ENCODE data around the gene DTX2. TPM values are rescaled to one million over a fixed set of nuclear protein-coding genes. Genes with fewer than 3 reads are reported as not detected.
"Not testable (repeated sequence)": the region's sequence is repeated elsewhere in the genome, so short reads cannot be mapped to it uniquely, and the experiment has no call there.

The DTX2 gene
- total RNA-seq, 2 experiments from 2014 or later, result 28.0 to 35.3 TPM

- H3K4me3 Mint-ChIP-seq; POLR2A ChIA-PET; CTCF ChIA-PET; H3K36me3 Mint-ChIP-seq (ENCODE audit: low read depth); H3K9me3 Mint-ChIP-seq; DNase-seq; H3K4me1 Mint-ChIP-seq; H3K27me3 Mint-ChIP-seq: not testable (repeated sequence)
- peak overlapping the region; percentile 19 for H3K27ac Mint-ChIP-seq
These were observed 45.1 kb downstream of the DTX2 start for GRCh38 chr7:76506643-76507042.

DNA sequence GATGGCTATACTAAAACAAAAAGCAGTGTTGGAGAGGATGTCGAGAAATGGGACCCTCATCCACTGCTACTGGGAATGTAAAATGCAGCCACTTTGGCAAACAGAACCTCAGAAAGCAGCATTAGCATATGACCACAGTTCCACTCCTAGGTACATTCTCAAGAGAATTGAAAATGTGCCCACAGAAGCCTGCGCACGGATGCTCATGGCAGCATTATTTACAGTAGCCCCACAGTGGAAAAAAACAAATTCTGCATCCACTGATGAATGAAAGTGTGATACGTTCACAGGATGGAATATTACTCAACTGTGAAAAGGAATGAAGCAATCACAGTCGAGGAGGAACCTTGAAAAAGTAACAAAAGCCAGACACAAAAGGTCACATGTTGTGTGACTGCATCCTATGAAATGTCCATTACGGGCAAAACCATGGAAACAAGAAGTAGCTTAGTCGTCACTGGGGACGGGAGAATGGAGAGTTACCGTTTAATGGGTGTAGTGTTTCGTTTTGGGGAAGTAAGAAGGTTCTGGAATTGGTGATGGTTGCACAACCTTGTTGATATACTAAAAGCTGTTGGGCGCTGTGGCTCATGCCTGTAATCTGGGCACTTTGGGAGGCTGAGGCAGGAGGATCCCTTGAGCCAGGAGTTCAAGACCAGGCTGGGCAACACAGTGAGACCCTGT, 46.4 kb downstream of the DTX2 start:
- Mint-ChIP-seq H3K4me1 (peaks cover 2% of the 10 kb centered on the region), H3K27ac (no peak overlapping the region), H3K4me3 (no peak overlapping the region), H3K9me3 (no peaks in the 10 kb centered on the region), H3K36me3 (ENCODE audit: low read depth) (peaks cover 3% of the 10 kb centered on the region), H3K27me3 (no peaks in the 10 kb centered on the region)
- POLR2A ChIA-PET, result no interaction called here
- DNase-seq, result no peak
- CTCF ChIA-PET, result no interaction called here

GRCh38 chr7:76509931-76510877, 48.7 kb downstream of the DTX2 start, which contains the start of gene UPK3B:
Gene UPK3B, plus strand, starts transcription at chr7:76510552. Its CDS starts 101 bp downstream, at chr7:76510653.
- H3K27ac Mint-ChIP-seq, result no peak within 1 kb of the TSS
- no peaks in the 10 kb centered on the region for H3K27me3 Mint-ChIP-seq

GRCh38 chr7:76511200-76511910, 49.8 kb downstream of the DTX2 start:
- not testable (repeated sequence) for H3K4me3 Mint-ChIP-seq

More at GRCh38 chr7:76509931-76510877, 48.7 kb downstream of the DTX2 start, which contains the start of gene UPK3B:
- no peaks in the 10 kb centered on the region for H3K9me3 Mint-ChIP-seq
- ChIA-PET POLR2A (no interaction called here), CTCF (no interaction called here)
- H3K4me3 Mint-ChIP-seq, result no peak within 1 kb of the TSS
- H3K4me1 Mint-ChIP-seq, result peaks cover 2% of the 10 kb centered on the region
- no peaks in the 10 kb centered on the region for H3K36me3 Mint-ChIP-seq (ENCODE audit: low read depth)
- DNase-seq, result no peak

DNA sequence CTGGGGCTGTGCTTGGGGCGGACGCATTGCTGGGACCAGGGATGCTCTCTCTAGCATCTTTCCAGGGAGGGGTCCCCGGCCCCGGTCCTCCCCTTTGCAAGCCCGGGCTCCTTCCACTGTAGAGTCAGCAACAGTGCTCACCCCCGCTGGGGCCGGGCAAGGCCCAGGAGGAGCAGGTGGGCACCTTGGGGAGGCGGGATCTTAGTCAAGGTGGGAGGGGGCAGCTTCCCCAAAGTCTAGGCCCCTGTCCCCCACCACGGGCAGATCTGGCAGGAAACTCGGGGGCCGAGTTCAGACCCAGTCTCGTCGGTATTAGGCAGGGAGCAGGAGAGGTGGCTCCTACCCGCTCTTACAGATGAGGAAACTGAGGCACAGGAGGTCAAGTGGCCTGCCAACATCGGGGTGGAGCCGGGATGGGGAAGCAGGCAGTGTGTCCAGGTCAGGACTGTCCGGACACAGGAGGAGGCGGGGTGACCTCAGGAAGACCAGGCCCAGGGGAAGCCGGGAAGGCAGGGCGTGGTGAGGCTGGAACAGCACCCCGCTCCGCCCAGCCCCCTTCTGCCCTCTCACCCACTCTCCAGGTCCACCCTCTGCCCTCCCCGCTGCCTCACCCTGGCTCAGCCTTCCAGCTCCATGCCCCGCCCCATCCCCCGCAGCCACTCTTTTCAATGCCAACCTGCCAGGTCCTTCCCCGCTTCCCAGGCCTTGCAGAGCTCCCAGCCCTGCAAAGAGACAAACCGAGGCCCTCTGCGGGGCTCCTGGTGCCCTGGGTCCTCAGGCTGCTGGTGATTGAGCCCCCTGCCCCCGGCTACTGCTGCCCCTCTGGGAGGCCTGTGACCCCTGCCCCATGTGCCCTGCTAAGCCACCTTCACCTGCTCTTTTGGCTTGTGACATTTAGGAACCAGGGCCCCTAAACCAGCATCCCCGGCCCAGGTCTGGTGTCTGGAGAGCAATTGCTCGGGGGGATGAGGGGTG, 50.7 kb downstream of the DTX2 start:
- POLR2A ChIA-PET; H3K27ac Mint-ChIP-seq; H3K4me1 Mint-ChIP-seq; CTCF ChIA-PET; H3K36me3 Mint-ChIP-seq (ENCODE audit: low read depth); H3K9me3 Mint-ChIP-seq; H3K4me3 Mint-ChIP-seq; H3K27me3 Mint-ChIP-seq; DNase-seq: not testable (repeated sequence)

More at GRCh38 chr7:76511200-76511910, 49.8 kb downstream of the DTX2 start:
- H3K27ac Mint-ChIP-seq; H3K9me3 Mint-ChIP-seq; DNase-seq; H3K36me3 Mint-ChIP-seq (ENCODE audit: low read depth); H3K4me1 Mint-ChIP-seq; CTCF ChIA-PET; POLR2A ChIA-PET; H3K27me3 Mint-ChIP-seq: not testable (repeated sequence)

DNA sequence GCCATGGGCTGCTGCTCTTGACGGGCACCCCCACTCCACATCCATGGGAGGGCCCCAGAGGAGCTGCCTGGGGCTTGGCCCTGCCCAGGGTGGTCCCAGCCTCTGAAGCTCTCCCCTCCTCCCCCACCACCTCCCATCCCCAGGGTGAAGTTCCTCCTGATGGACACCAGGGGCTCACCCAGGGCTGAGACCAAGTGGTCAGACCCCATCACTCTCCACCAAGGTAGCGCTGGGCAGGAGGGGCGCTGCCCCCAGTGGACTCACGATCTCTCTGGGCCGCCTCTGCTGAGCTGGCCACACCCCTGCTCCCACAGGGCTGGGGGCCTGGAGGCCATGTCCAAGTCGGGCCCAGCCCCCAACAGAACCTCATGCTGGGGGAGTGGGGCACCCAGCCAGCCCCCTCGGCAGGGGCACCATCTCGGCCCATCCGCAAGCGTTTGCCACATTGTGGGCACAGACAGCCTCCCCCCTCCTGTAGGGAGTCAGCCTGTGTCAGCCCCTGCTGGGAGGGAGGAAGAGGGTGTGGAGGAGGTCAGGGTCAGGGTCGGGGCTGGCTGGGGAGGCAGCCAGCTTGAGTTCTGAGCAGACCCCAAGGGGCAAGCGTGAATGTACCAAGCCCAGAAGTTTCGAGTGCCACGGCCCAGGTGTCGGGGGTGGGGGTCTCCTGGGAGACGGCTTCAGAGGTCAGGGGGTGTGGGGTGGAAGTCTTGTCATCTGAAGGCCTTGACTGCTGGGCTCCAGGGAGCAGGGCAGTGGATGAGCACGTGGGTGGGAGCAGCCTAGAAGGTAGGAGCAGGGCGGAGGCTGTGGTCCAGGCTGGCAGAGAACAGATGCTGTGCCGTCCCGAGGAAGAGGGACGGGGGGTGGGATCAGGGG, 51.7 kb downstream of the DTX2 start:
- no peak overlapping the region for H3K4me3 Mint-ChIP-seq
- H3K27me3 Mint-ChIP-seq, result no peaks in the 10 kb centered on the region
- DNase-seq, result no peak
- no peaks in the 10 kb centered on the region for H3K36me3 Mint-ChIP-seq (ENCODE audit: low read depth)
- ChIA-PET POLR2A (no interaction called here), CTCF (no interaction called here)
- H3K4me1 Mint-ChIP-seq, result peaks cover 2% of the 10 kb centered on the region
- no peak overlapping the region for H3K27ac Mint-ChIP-seq
- H3K9me3 Mint-ChIP-seq, result no peaks in the 10 kb centered on the region

- ChIA-PET POLR2A (no interaction called here), CTCF (no interaction called here)
- no peaks in the 10 kb centered on the region for H3K9me3 Mint-ChIP-seq
- H3K36me3 Mint-ChIP-seq (ENCODE audit: low read depth), result no peaks in the 10 kb centered on the region
- H3K27me3 Mint-ChIP-seq, result no peaks in the 10 kb centered on the region
- H3K4me1 Mint-ChIP-seq, result peaks cover 2% of the 10 kb centered on the region
- no peak overlapping the region for H3K4me3 Mint-ChIP-seq
- no peak for DNase-seq
- H3K27ac Mint-ChIP-seq, result no peak overlapping the region
These were observed 52.6 kb downstream of the DTX2 start for GRCh38 chr7:76513817-76514799.

GRCh38 chr7:76514926-76515771, 53.6 kb downstream of the DTX2 start:
- no peak overlapping the region for H3K27ac Mint-ChIP-seq
- no peak overlapping the region for H3K4me3 Mint-ChIP-seq
- ChIA-PET POLR2A (no interaction called here), CTCF (no interaction called here)
- H3K4me1 Mint-ChIP-seq, result no peaks in the 10 kb centered on the region
- H3K9me3 Mint-ChIP-seq, result no peaks in the 10 kb centered on the region
- no peaks in the 10 kb centered on the region for H3K36me3 Mint-ChIP-seq (ENCODE audit: low read depth)
- no peaks in the 10 kb centered on the region for H3K27me3 Mint-ChIP-seq
- no peak for DNase-seq

DNA sequence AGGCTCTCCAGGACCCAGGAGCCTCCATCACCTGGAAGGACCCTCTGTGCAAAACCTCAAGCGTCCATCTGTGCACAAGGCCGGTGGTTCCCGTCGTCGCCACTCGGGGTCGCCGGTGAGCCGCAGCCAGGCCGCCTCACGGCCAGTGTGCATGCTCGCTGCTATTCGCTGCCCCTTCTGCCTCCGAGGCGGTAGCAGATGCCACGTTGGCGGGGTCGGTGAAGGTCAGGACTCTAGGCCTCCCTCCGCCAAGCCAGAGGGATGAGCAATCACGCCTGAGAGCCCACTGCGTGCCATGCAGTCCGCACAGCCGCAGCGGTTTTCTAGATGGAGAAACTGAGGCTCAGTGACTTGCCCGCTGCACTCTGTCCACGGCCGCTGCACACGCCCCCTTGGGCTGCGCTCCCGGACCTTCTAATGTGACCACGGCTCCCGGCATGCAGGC, 54.5 kb downstream of the DTX2 start:
- POLR2A ChIA-PET, result no interaction called here

GRCh38 chr7:76516932-76517331, 55.4 kb downstream of the DTX2 start:
- H3K4me3 Mint-ChIP-seq; H3K27ac Mint-ChIP-seq; H3K27me3 Mint-ChIP-seq; H3K4me1 Mint-ChIP-seq; POLR2A ChIA-PET; H3K9me3 Mint-ChIP-seq; DNase-seq; CTCF ChIA-PET; H3K36me3 Mint-ChIP-seq (ENCODE audit: low read depth): not testable (repeated sequence)

More for the DNA sequence above, 54.5 kb downstream of the DTX2 start:
- peak; percentile 45 for DNase-seq
- no peaks in the 10 kb centered on the region for H3K4me1 Mint-ChIP-seq
- H3K27me3 Mint-ChIP-seq, result no peaks in the 10 kb centered on the region
- H3K27ac Mint-ChIP-seq, result no peak overlapping the region
- H3K9me3 Mint-ChIP-seq, result no peaks in the 10 kb centered on the region
- H3K4me3 Mint-ChIP-seq, result no peak overlapping the region
- no peaks in the 10 kb centered on the region for H3K36me3 Mint-ChIP-seq (ENCODE audit: low read depth)
- CTCF ChIA-PET, result no interaction called here

Measured in activated CD4-positive, alpha-beta memory T cell treated with anti-CD3 and anti-CD28 coated beads, Interleukin-2, amount 10 ng/mL, durations not matched to agents 7 days and 5 days (primary cell).